Ishikawa (cell line): ENCODE measurements around the gene COL24A1.

ENCODE experiments used
- CEBPB ChIP-seq: IDR thresholded peaks from 2 replicates; pipeline ENCODE4 v1.6.1; 2012
- CREB1 ChIP-seq: IDR thresholded peaks from 2 replicates; pipeline ENCODE4 v1.6.1; 2012; ENCODE audit warnings: low read depth
- EGR1 ChIP-seq: IDR thresholded peaks from 2 replicates; pipeline ENCODE4 v1.6.1; 2012
- EP300 ChIP-seq: IDR thresholded peaks from 2 replicates; pipeline ENCODE4 v1.6.1; 2012; ENCODE audit warnings: borderline replicate concordance
- FOXM1 ChIP-seq: IDR thresholded peaks from 2 replicates; pipeline ENCODE4 v1.6.1; 2012; ENCODE audit warnings: low read depth, borderline replicate concordance
- MAX ChIP-seq: IDR thresholded peaks from 2 replicates; pipeline ENCODE4 v1.6.1; 2012
- NFIC ChIP-seq: IDR thresholded peaks from 2 replicates; pipeline ENCODE4 v1.6.1; 2012
- RAD21 ChIP-seq: IDR thresholded peaks from 2 replicates; pipeline ENCODE4 v1.6.1; 2012; ENCODE audit warnings: low read depth
- REST ChIP-seq: IDR thresholded peaks from 2 replicates; pipeline ENCODE4 v1.6.1; 2012; ENCODE audit warnings: low read depth, mild to moderate bottlenecking
- TAF1 ChIP-seq: IDR thresholded peaks from 2 replicates; pipeline ENCODE4 v1.6.1; 2012; ENCODE audit warnings: low read depth, mild to moderate bottlenecking
- TCF12 ChIP-seq: IDR thresholded peaks from 2 replicates; pipeline ENCODE4 v1.6.1; 2012; ENCODE audit warnings: low read depth
- TEAD4 ChIP-seq: IDR thresholded peaks from 2 replicates; pipeline ENCODE4 v1.6.1; 2012
- USF1 ChIP-seq: IDR thresholded peaks from 2 replicates; pipeline ENCODE4 v1.6.1; 2012
- YY1 ChIP-seq: IDR thresholded peaks from 2 replicates; pipeline ENCODE4 v1.6.1; 2012; ENCODE audit warnings: low read depth
- ZBTB7A ChIP-seq: IDR thresholded peaks from 2 replicates; pipeline ENCODE4 v1.6.1; 2012; ENCODE audit warnings: low read depth

The COL24A1 gene

GRCh38 chr1:86201311-86201710, 44.7 kb upstream of the COL24A1 start:
- TF ChIP-seq ZBTB7A (no peak), CEBPB (no peak), NFIC (no peak), YY1 (no peak), FOXM1 (no peak), USF1 (no peak), TCF12 (no peak), EGR1 (no peak), EP300 (no peak), MAX (no peak), RAD21 (no peak), TAF1 (no peak), CREB1 (no peak), TEAD4 (no peak), REST (no peak)

- TF ChIP-seq USF1: no peak
- no peak for TF ChIP-seq FOXM1
- no peak for TF ChIP-seq EGR1
- no peak for TF ChIP-seq TEAD4
- TF ChIP-seq CEBPB: no peak
- TF ChIP-seq ZBTB7A: no peak
- no peak for TF ChIP-seq EP300
- no peak for TF ChIP-seq RAD21
- no peak for TF ChIP-seq CREB1
- TF ChIP-seq NFIC: no peak
- no peak for TF ChIP-seq REST
- no peak for TF ChIP-seq TCF12
- TF ChIP-seq MAX: no peak
- TF ChIP-seq TAF1: no peak
Measured at GRCh38 chr1:86200901-86201300, 44.3 kb upstream of the COL24A1 start.

- TF ChIP-seq REST: no peak
- no peak for TF ChIP-seq TEAD4
- no peak for TF ChIP-seq CEBPB
- TF ChIP-seq EGR1: no peak
- TF ChIP-seq CREB1: no peak
- no peak for TF ChIP-seq USF1
- TF ChIP-seq YY1: no peak
- TF ChIP-seq FOXM1: no peak
Measured at GRCh38 chr1:86197206-86197855, 40.8 kb upstream of the COL24A1 start.

- TF ChIP-seq ZBTB7A: no peak
Measured at GRCh38 chr1:86195281-86195680, 38.7 kb upstream of the COL24A1 start.
